Stimulated activated CD8-positive, alpha-beta memory T cell treated with anti-CD3 and anti-CD28 coated beads, Interleukin-12 subunit alpha, Interleukin-12 subunit beta, amount 100 ng/mL, for 24 hours (primary cell): ENCODE data around the gene FOXQ1.

Experiments used
- DNase-seq: peaks from one replicate; pipeline ENCODE4 v3.0.0-alpha.2; 2020; ENCODE audit errors: extremely low read depth

Gene FOXQ1, protein sequence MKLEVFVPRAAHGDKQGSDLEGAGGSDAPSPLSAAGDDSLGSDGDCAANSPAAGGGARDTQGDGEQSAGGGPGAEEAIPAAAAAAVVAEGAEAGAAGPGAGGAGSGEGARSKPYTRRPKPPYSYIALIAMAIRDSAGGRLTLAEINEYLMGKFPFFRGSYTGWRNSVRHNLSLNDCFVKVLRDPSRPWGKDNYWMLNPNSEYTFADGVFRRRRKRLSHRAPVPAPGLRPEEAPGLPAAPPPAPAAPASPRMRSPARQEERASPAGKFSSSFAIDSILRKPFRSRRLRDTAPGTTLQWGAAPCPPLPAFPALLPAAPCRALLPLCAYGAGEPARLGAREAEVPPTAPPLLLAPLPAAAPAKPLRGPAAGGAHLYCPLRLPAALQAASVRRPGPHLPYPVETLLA

DNA sequence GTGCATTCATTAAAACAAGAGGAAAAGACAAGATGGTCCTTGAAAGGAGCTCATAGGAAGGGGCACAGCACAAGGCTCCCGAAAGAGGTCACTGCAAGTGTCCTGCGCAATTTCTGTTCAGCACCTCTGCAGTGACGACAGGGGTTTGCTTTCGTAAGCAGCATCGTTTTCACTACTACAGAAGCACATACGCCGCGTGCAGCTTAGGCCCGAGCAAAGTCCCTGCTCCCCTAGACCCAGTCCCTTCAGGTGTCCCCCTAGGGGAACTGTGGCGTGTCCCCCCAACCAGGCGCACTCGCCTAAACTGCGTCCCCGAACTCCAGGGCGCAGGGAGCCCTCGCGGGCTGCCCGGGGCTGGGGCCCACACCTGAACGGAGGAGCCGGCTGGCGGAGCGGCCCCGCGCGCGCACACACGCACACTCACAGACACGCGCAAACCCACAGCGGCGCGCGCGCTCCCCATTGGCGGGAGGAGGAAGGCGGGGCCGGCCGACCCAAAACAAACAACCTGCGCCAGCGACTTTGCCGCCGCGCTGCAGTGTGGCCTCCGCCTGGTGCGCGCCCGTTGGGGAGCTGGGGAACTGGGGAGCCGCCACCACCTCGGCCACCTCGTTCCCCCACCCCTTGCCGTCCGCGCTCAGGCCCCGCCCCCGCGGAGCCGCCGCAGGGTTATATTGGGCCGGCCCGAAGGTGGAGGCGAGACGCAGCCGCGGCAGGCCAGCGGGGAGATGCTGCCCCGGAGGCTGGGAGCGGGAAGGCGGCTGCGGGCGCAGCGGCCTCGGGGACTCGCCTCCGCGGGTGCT is at the start of gene FOXQ1:
FOXQ1 (plus strand) TSS at position 699 of the 803 bp plus-strand sequence. CDS start 607 bp downstream, outside the sequence.
- DNase-seq, result no peak

GRCh38 chr6:1262704-1263038 is 49.2 kb upstream of the FOXQ1 start:
- no peak for DNase-seq

DNA sequence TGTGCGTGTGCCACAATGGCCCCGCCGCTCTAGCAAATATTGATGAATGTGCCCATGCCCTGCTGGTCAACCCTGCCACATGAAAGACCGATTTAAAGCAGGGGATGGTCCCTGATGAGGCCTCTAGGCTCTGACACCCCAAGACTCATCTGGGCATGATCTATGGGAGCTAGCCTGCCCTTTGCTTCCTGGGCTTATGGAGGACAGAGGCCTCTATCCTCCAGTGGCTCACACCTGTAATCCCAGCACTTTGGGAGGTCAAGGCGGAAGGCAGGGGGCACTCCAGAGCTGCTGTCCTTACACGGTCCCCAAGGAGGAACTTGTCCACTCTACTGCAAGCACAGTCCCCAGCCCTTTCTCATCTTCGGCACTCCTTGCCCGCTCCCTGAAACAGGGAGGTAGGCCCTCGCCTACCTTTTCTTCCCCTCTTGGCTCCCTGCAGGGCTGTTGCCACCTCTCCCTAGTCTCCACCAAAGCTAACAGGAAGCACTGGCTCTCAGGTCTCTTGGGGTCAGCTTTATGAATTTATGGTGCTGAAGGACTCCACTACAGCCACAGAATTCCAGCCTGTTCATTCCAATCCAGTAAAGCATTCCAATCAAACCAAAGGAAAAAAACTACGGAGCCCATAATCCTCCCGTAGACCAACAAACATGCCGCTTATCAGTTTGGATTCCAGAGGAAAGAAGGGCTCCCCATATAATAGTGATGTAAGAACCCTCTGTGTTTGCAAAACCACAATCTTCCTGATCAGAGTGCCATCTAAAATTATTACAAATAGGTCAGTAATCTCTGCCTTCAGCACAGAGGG is 48.7 kb upstream of the FOXQ1 start:
- no peak for DNase-seq

DNA sequence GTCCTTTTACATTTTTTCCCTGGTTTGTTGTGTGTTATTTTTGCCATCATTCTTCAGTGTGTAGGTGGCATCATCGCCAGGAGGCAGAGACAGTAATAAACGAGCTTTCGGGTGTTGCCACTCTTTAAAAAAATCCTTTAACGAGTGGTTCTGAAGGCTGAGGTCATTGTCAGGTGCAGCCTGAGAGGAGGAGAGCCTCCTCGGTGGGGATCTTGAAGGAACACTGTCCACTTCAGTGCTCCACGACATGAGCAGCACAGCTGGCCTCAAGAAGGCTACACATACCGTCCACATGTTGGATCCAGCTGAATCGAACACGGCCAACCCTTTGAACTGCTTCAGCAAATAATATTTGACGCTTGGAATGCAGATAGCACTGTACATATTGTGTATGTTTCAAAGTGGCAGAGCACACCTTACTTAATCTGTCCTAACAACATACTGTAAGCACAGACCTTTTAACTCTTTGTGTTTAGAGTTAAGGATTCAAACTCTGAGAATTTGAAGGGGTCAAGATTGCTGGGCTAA is 48.0 kb upstream of the FOXQ1 start:
- no peak for DNase-seq

GRCh38 chr6:1264619-1265445 is 47.1 kb upstream of the FOXQ1 start:
- DNase-seq, result no peak

GRCh38 chr6:1266686-1267056 is 45.2 kb upstream of the FOXQ1 start:
- DNase-seq, result no peak

GRCh38 chr6:1267057-1267732 is 44.7 kb upstream of the FOXQ1 start:
- no peak for DNase-seq

GRCh38 chr6:1267790-1268762 is 43.8 kb upstream of the FOXQ1 start:
- DNase-seq, result no peak

DNA sequence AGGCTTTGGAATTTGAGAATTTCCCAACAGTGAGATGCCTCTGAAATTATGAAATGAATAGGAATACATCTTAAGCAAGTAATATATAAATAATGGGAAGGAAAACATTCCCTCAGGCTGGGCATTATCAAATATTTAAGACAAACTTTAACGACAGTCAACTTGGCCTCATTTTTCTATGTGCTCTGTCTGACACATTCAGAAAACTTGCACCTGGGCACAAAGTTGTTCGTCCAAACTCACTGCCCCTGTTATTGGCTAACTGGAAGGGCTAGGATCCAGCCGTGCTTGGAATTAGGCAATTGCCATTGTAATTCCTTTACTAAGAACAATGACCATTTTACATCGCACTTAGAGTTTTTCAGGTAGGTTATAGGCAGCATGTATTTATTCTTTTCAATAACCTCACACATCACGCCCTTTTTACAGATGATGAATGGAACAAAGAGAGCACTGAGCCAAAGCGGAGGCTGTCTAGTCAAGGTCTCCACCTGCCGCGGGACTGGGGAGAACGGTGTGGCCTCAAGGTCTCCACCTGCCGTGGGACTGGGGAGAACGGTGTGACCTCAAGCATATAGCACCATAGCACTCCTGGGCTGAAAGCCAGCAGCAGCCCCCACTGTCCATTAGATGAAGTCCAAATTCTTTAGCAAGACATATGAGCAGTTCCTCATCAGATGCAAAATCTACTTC is 40.7 kb upstream of the FOXQ1 start:
- DNase-seq, result no peak

- no peak for DNase-seq
Measured at GRCh38 chr6:1278061-1278720, 33.7 kb upstream of the FOXQ1 start.

DNA sequence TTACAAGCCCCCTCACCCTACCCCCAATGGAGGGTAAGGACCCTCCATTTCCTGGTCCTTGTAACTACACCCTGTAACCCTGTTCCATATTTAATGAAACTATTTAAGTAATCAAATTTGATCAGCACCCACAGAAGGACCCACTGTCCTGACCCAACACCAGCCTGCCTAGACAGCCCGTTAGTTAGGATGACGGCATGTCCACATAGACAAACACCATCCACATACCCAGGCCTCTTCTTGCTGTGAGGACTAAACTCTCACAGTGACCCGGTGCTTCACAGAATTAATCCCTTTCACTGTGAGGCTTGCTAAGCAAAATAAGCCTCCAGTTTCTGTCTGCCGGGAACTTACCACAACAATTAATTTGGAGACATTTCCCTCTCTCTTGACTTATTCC is 32.8 kb upstream of the FOXQ1 start:
- DNase-seq, result no peak

GRCh38 chr6:1280666-1281300 is 31.1 kb upstream of the FOXQ1 start:
- DNase-seq, result no peak

DNA sequence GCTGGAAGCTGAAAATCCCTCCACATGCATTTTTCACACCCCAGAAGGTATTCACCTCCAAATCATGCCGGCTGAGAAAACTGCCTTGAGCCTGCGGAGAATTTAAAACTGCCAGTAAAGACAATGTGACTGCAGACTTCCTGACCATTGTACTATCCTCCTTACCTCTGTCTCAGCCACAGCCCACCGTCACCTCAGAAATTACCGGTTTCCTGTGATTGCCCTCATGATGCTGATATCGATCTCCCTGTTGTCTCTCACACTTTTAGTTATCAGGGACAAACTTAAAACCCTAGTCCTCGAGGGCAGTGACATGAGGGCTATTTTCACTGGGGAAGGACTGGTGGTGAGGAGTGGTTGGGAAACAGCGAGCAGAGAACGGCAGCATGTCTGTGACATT is 30.2 kb upstream of the FOXQ1 start:
- no peak for DNase-seq

DNA sequence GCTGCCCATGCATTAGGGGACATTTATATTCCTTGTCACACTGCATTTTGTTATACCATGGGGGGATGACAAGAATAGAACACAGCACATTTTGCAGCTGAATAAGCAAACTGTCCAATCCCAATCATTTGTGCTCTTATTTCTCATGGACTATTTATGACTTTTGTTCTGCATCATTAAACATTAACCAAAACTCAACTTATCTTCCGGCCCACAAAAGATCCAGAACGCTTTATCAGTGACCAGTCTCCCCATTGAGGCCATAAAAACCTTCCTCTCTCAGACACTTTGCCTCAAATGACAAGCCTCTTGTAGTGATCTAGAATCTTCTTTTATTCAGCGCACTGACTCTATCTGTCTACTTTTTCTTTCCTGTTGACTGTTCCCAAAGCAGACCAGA is 28.4 kb upstream of the FOXQ1 start:
- no peak for DNase-seq

GRCh38 chr6:1285556-1285955 is 26.3 kb upstream of the FOXQ1 start:
- DNase-seq, result no peak

DNA sequence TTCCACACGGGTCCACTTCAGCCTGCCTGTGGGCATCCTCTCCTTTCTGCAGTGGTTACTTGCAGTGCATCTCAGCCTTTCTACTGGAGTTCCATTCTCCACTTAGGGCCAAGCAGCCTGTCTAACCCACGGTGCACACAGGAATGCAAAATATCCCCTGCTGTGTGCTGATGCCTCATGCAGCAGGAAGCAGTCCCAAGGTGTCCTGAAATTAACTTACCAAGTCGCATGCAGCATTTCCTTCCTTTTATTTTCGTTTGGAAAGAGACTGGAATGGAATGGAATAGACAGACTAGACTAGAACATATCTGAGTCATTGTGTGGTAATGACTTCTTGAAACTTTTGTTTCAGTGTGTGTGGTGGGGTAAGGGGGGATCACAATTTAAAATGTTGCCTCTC is 25.9 kb upstream of the FOXQ1 start:
- no peak for DNase-seq

DNA sequence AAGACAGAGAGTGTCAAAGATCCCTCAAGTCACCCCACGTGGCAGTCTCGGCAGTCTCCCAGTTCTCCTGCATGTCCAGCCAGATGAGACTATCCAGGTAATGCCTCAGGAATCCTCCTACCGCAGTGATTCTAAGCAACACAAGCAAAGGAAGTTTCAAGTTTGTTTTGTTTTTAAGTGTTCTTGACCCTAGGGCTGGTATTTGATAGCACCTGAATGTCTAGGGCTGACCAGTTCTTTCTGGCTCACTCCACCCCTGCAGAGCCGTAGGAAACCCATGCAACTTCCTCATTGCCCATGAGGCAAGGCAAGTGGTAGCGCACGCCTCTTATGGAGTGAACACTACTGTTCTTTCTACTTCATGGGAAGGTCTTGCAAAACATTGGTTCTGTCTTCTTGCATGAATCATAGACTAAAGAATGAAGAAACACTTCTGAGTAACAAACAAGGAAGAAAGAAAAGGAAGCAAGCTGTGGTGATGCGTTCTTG is 24.8 kb upstream of the FOXQ1 start:
- no peak for DNase-seq

DNA sequence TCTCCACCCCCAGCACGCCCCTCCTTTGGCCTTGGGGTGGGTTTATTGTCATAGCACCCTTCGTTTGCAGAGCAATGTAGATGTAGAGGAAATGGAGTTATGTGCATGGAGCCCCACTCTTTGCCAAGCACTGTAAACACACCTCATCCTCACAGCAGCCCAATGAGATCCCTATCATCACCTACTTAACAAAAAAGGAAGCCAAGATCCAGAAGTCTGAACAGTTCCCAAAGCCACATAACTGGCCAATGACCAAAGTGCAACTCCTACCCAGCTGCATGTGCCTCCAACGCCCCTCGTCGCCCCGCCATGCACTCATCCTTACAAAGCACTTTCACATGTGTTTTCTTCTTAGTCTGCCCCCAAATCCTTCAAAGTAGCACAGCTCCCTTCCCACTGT is 21.8 kb upstream of the FOXQ1 start:
- no peak for DNase-seq
